Measurements from ENCODE around the gene POU6F2. TPM values are rescaled to one million over a fixed set of nuclear protein-coding genes. Genes with fewer than 3 reads are reported as not detected.

POU6F2 gene
- total and polyA plus RNA-seq, 7 donors = 0.01 TPM; not detected in 6

- Histone ChIP-seq H3K4me3 (no peak overlapping the region), H3K9me3 (no peaks in the 10 kb centered on the region), H3K27ac (no peak overlapping the region), H3K4me1 (no peaks in the 10 kb centered on the region), H3K36me3 (ENCODE audit: insufficient read depth in 1 of 2, low read depth in 1 of 2) (no peaks in the 10 kb centered on the region), H3K27me3 (ENCODE audit: insufficient read depth in 3 of 3, low read length in 2 of 3) (peaks cover 0 to 3% (median 0%) of the 10 kb centered on the region in 3 donors)
- WGBS, 3 donors = 17 to 45% (median 18%) methylated on average over 2 of the region's 2 CpGs
- DNase-seq = no peak
- no peak for TF ChIP-seq CTCF (IDR thresholded peaks at IDR 0.05)
- intact Hi-C loops (cut with DNase I) = no loop called here
- ATAC-seq = no peak
Observed at GRCh38 chr7:39421251-39421650, 443.5 kb downstream of the POU6F2 start.

- WGBS, 3 donors = 48 to 63% (median 50%) methylated on average over 2 of the region's 2 CpGs
Observed at GRCh38 chr7:39421661-39422060, 444.0 kb downstream of the POU6F2 start.

GRCh38 chr7:39428221-39428620 is 450.5 kb downstream of the POU6F2 start:
- no peak for DNase-seq
- TF ChIP-seq CTCF (IDR thresholded peaks at IDR 0.05) = no peak
- 16 to 40% (median 23%) methylated on average over 1 of the region's 1 CpG for WGBS, 3 donors
- no peaks in the 10 kb centered on the region for H3K36me3 ChIP-seq (ENCODE audit: insufficient read depth in 1 of 2, low read depth in 1 of 2)
- H3K9me3 ChIP-seq = no peaks in the 10 kb centered on the region
- H3K4me1 ChIP-seq = no peaks in the 10 kb centered on the region
- H3K27me3 ChIP-seq (ENCODE audit: insufficient read depth in 3 of 3, low read length in 2 of 3) = no peaks in the 10 kb centered on the region
- no peak for ATAC-seq
- H3K27ac ChIP-seq = no peak overlapping the region
- no peak overlapping the region for H3K4me3 ChIP-seq
- intact Hi-C loops (cut with DNase I) = no loop called here

More at GRCh38 chr7:39421661-39422060, 444.0 kb downstream of the POU6F2 start:
- TF ChIP-seq CTCF (IDR thresholded peaks at IDR 0.05) = no peak
- intact Hi-C loops (cut with DNase I) = no loop called here
- Histone ChIP-seq H3K27me3 (ENCODE audit: insufficient read depth in 3 of 3, low read length in 2 of 3) (peaks cover 0 to 3% (median 0%) of the 10 kb centered on the region in 3 donors), H3K4me1 (no peaks in the 10 kb centered on the region), H3K27ac (no peak overlapping the region), H3K4me3 (no peak overlapping the region), H3K9me3 (no peaks in the 10 kb centered on the region), H3K36me3 (ENCODE audit: insufficient read depth in 1 of 2, low read depth in 1 of 2) (no peaks in the 10 kb centered on the region)
- DNase-seq (no peak), ATAC-seq (no peak)

DNA sequence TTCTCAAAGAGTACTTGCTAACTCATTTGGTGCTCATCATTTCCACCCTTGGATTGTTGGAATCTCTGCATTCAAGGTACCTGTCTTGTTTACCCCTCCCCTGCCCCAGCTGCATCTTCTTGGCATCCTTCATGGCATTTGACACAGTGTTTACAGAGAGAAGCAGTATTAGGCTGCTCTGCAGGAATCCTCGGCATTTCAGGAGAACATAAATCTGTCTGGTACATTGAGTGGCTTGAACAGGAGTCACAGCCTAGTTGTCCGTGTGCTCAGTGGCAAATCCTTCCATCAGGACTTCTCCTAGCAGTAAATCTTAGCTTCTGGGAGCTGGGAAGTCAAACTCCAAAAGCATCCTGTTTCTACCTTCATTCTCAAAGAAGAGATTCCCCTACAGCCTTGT is 451.7 kb downstream of the POU6F2 start:
- no peaks in the 10 kb centered on the region for H3K27me3 ChIP-seq (ENCODE audit: insufficient read depth in 3 of 3, low read length in 2 of 3)
- no peaks in the 10 kb centered on the region for H3K9me3 ChIP-seq
- no peak for TF ChIP-seq CTCF (IDR thresholded peaks at IDR 0.05)
- WGBS, 3 donors = 24 to 37% (median 32%) methylated on average over 2 of the region's 2 CpGs
- no peaks in the 10 kb centered on the region for H3K36me3 ChIP-seq (ENCODE audit: insufficient read depth in 1 of 2, low read depth in 1 of 2)
- intact Hi-C loops (cut with DNase I) = no loop called here
- no peak overlapping the region for H3K4me3 ChIP-seq
- no peak overlapping the region for H3K27ac ChIP-seq
- DNase-seq = no peak
- ATAC-seq = no peak
- H3K4me1 ChIP-seq = no peaks in the 10 kb centered on the region

DNA sequence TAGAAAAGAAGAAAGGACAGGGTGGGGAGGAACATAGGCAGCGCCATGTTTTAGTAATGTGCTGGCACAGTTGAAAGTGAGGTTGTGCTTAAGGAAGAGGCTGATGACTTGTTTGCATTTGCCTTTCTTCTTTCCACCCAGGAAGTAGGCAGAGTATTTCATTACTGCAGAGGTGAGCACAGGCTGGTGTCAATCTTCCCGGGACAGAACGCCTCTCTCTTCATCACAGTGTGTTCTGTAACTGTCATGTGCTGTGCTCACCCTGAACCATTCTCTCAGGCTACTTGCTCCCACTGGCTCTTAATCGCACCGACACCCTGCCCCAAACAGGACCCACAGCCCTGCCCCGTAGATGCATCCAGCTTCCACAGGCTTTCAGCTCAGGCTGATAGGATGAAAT is 452.7 kb downstream of the POU6F2 start:
- H3K27me3 ChIP-seq (ENCODE audit: insufficient read depth in 3 of 3, low read length in 2 of 3) = no peaks in the 10 kb centered on the region
- DNase-seq (no peak), ATAC-seq (no peak)
- intact Hi-C loops (cut with DNase I) = no loop called here
- no peak for TF ChIP-seq CTCF (IDR thresholded peaks at IDR 0.05)
- H3K9me3 ChIP-seq = no peaks in the 10 kb centered on the region
- H3K4me3 ChIP-seq = no peak overlapping the region
- WGBS, 3 donors = 87 to 95% (median 95%) methylated on average over 6 of the region's 6 CpGs
- no peak overlapping the region for H3K27ac ChIP-seq
- H3K4me1 ChIP-seq = no peaks in the 10 kb centered on the region
- H3K36me3 ChIP-seq (ENCODE audit: insufficient read depth in 1 of 2, low read depth in 1 of 2) = no peaks in the 10 kb centered on the region

Data from psoas muscle (tissue), 8 donors.